ENCODE data around the gene MYO1B. TPM values are rescaled to one million over a fixed set of nuclear protein-coding genes. Genes with fewer than 3 reads are reported as not detected.

Gene MYO1B
- total and polyA plus RNA-seq, 2 of the 8 experiments (the other 6 are each of a cell fraction or from before 2014, with no cell fraction given): 15.5 to 61.2 TPM

GRCh38 chr2:191389288-191389687, 144.1 kb downstream of the MYO1B start:
- Histone ChIP-seq H2AFZ (ENCODE audit: low read length) (no peak overlapping the region), H3K27me3 (replicated peaks in 1 of 4; ENCODE audit: control insufficient read depth in 3 of 4, extremely low read depth in 1 of 4, insufficient read depth in 3 of 4, low read length in 3 of 4) (no peaks in the 10 kb centered on the region), H4K91ac (replicated peaks; ENCODE audit: insufficient read length, low read length) (no peak overlapping the region), H3K4me2 (ENCODE audit: insufficient read depth in 1 of 2, low read depth in 2 of 2, low read length in 2 of 2) (no peak overlapping the region), H3K4me3 (ENCODE audit: extremely low read depth in 1 of 4, insufficient read depth in 2 of 4, low read depth in 3 of 4, low read length in 4 of 4) (no peak overlapping the region), H3K79me2 (ENCODE audit: control insufficient read depth in 1 of 2, insufficient read depth in 2 of 2, low read length in 2 of 2) (no peaks in the 10 kb centered on the region), H3K23me2 (ENCODE audit: low read depth, low read length) (no peaks in the 10 kb centered on the region), H4K5ac (ENCODE audit: insufficient read length, low read depth, low read length) (no peak overlapping the region), H2AK5ac (ENCODE audit: low read depth, low read length) (no peak overlapping the region), H2BK15ac (ENCODE audit: low read length) (no peak overlapping the region), H3K18ac (ENCODE audit: extremely low read depth, low read length) (no peak overlapping the region), H2BK5ac (ENCODE audit: low read depth, low read length) (no peak overlapping the region), H3K36me3 (ENCODE audit: control insufficient read depth in 2 of 4, insufficient read depth in 4 of 4, low read length in 3 of 4) (peaks cover 4 to 60% (median 34%) of the 10 kb centered on the region in 4 experiments), H3K9ac (replicated peaks in 1 of 4; ENCODE audit: extremely low read depth in 1 of 4, low read depth in 3 of 4, low read length in 3 of 4) (no peak overlapping the region), H4K20me1 (replicated peaks in 1 of 2; ENCODE audit: control insufficient read depth in 1 of 2, insufficient read depth in 2 of 2, low read length in 2 of 2) (no peaks in the 10 kb centered on the region), H2BK20ac (ENCODE audit: low read length) (no peak overlapping the region), H2BK120ac (replicated peaks; ENCODE audit: low read depth, low read length) (no peak overlapping the region), H3K27ac (ENCODE audit: low read depth, low read length) (no peak overlapping the region), H3K56ac (replicated peaks; ENCODE audit: insufficient read length, low read depth, low read length) (no peak overlapping the region), H3K9me3 (ENCODE audit: insufficient read depth in 2 of 2, low read depth in 1 of 2, low read length in 1 of 2) (no peaks in the 10 kb centered on the region), H3K14ac (ENCODE audit: insufficient read length) (no peak overlapping the region), H3K4me1 (replicated peaks in 1 of 4; ENCODE audit: control insufficient read depth in 3 of 4, insufficient read depth in 4 of 4, low read length in 3 of 4) (no peaks in the 10 kb centered on the region), H3K79me1 (ENCODE audit: low read depth, low read length) (no peaks in the 10 kb centered on the region), H3K23ac (ENCODE audit: insufficient read length) (no peak overlapping the region), H3K4ac (replicated peaks; ENCODE audit: insufficient read length, low read depth, low read length) (no peak overlapping the region), H4K8ac (ENCODE audit: extremely low read depth, insufficient read depth, low read length) (no peak overlapping the region), H2BK12ac (ENCODE audit: low read depth, low read length) (no peak overlapping the region)
- CTCF ChIA-PET (ENCODE audit: partially characterized antibody): interaction anchor here (0.6 to 1.9 kb wide), 4 partner anchors 45 to 171 kb away, joined by 3 to 5 read pairs (median 3); no protein-coding TSS in a partner anchor
- POLR2A ChIA-PET (ENCODE audit: partially characterized antibody): interaction anchor here (1.1 kb wide), 1 partner anchor 143 kb away, joined by 3 read pairs; no protein-coding TSS in a partner anchor
- WGBS, 2 experiments (ENCODE audit: extremely low coverage in 1 of 2, insufficient coverage in 1 of 2, insufficient read length in 1 of 2, insufficient replicate concordance in 2 of 2, low coverage in 1 of 2, low lambda C conversion rate in 2 of 2, missing lambda C conversion rate in 1 of 2): 91% methylated on average over 5 of the region's 5 CpGs; no CpG with 5 or more reads in 1 of the 2 experiments
- DNase-seq (ENCODE audit: low read depth in 1 of 2, low spot score in 2 of 2) (no peak), FAIRE-seq (no peak)
- TF ChIP-seq KDM1A (IDR thresholded peaks at IDR 0.05; ENCODE audit: borderline replicate concordance, low read length): no peak
- TF ChIP-seq SAP30 (IDR thresholded peaks at IDR 0.05; ENCODE audit: insufficient read depth, insufficient replicate concordance, low read length): no peak

All from H1 (cell line).